ENCODE measurements around the gene MED15.

MED15 gene

DNA sequence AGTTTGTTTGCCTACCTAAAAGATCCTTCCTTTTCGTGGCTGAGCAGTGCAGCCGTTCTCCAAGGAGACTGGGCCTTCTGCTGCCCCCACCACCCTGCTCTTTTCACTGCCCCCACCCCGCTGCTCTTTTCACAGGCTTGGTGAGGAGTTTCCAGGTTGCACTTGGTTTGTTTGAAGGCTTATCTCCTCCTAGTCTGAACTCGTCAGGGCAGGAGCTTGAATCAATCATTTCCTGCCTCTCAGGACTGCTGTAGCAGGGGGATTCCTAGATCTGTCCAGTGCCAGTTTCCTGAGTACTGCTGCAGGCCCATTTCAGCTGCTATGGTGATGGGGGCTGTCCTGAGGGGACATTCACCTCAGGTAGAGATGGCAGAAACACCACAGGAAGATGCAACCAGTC lies 10.0 kb downstream of the MED15 start:
- H3K4me1 ChIP-seq (ENCODE audit: control insufficient read depth, insufficient read depth, low read length) = peaks cover 37% of the 10 kb centered on the region
- H3K4me3 ChIP-seq (ENCODE audit: low read length) = no peak overlapping the region
- H3K9ac ChIP-seq (ENCODE audit: low read depth, low read length) = no peak overlapping the region
- H3K9me3 ChIP-seq (replicated peaks; ENCODE audit: low read length) = no peaks in the 10 kb centered on the region
- H3K27me3 ChIP-seq (ENCODE audit: control insufficient read depth, insufficient read depth, low read length) = no peaks in the 10 kb centered on the region
- peaks cover 33% of the 10 kb centered on the region for H3K36me3 ChIP-seq (ENCODE audit: insufficient read depth, low read length)
- no peak overlapping the region for H3K4me2 ChIP-seq (ENCODE audit: low read length)

DNA sequence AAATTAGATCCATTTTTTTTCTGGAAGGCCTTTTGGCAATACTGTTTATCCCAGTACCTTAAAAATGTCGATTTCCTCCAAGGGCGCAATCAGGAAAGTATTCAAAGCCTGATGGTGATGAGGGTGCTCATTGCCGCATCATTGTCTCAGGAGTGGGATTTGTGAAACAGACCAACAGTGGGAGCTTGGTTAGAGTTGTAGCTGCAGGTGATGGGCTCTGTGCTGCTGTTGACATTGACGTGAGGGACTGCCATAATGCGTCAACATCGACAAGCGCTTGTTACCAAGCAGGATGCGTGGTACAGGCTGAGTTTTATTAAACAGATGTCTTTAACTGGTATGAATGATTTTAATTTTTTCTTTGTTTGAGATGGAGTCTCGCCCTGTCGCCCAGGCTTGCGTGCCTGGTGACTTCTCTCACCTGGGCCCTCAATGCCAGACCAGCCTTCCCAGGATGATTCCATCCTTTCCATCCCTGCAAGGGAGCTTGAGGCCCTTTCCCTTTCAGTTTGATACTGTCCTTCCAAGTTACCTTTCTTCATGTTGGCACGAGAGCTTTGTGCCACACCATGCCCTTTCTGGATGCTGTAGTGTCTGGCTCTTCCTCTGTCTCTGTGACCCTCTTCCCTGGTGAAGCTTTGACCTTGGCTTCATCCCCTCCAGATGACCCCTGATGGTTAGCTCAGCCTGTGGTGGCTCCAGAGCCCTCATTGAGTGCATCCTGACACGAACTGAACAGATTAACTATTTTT lies 10.6 kb downstream of the MED15 start:
- H3K27me3 ChIP-seq (ENCODE audit: control insufficient read depth, insufficient read depth, low read length) = no peaks in the 10 kb centered on the region
- no peak overlapping the region for H3K4me2 ChIP-seq (ENCODE audit: low read length)
- H3K4me3 ChIP-seq (ENCODE audit: low read length) = no peak overlapping the region
- H3K4me1 ChIP-seq (ENCODE audit: control insufficient read depth, insufficient read depth, low read length) = peaks cover 43% of the 10 kb centered on the region
- peaks cover 36% of the 10 kb centered on the region for H3K36me3 ChIP-seq (ENCODE audit: insufficient read depth, low read length)
- no peak overlapping the region for H3K9ac ChIP-seq (ENCODE audit: low read depth, low read length)
- no peaks in the 10 kb centered on the region for H3K9me3 ChIP-seq (replicated peaks; ENCODE audit: low read length)

DNA sequence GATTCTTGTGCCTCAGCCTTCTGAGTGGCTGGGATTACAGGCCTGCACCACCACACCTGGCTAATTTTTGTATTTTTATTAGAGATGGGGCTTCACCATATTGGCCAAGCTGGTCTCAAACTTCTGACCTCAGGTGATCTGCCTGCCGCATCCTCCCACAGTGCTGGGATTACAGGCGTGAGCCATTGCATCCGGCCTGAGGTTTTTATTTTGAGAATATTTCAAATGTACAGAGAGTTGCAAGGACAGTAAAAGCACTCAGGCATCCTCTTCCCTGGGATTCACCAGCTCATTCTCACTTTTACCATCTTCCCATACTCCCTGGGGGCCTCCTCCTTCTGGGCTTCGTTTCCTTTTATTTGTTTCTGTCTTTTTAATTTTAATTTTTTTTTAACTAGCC lies 12.1 kb downstream of the MED15 start:
- no peaks in the 10 kb centered on the region for H3K27me3 ChIP-seq (ENCODE audit: control insufficient read depth, insufficient read depth, low read length)
- H3K4me2 ChIP-seq (ENCODE audit: low read length) = no peak overlapping the region
- H3K9me3 ChIP-seq (replicated peaks; ENCODE audit: low read length) = no peaks in the 10 kb centered on the region
- peaks cover 49% of the 10 kb centered on the region for H3K4me1 ChIP-seq (ENCODE audit: control insufficient read depth, insufficient read depth, low read length)
- no peak overlapping the region for H3K4me3 ChIP-seq (ENCODE audit: low read length)
- peaks cover 34% of the 10 kb centered on the region for H3K36me3 ChIP-seq (ENCODE audit: insufficient read depth, low read length)
- H3K9ac ChIP-seq (ENCODE audit: low read depth, low read length) = peak overlapping the region; percentile 26

DNA sequence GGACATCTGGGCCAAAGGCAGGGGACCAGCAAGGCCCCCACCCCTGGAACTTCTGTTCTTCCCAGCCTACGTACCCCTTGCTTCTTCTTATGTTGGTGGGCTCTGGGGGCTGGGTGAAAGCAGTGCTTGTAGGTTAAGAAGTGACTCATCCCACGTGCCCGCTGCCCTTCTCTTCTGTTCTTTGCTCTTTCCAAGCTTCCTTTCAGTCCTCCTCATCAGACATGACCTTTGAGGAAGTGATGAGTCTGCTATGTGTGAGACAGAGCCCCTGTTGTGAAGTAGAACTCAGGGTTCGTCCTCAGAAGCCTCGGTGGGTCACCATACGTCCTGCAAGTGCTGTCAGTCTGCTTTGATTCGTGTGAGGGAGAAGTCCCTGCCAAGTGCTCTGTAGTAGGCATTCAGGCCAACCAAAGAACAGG lies 12.7 kb downstream of the MED15 start:
- Histone ChIP-seq H3K4me3 (ENCODE audit: low read length) (no peak overlapping the region), H3K9ac (ENCODE audit: low read depth, low read length) (peak overlapping the region; percentile 26), H3K9me3 (replicated peaks; ENCODE audit: low read length) (no peaks in the 10 kb centered on the region), H3K4me2 (ENCODE audit: low read length) (peak overlapping the region; percentile 2), H3K4me1 (ENCODE audit: control insufficient read depth, insufficient read depth, low read length) (peaks cover 46% of the 10 kb centered on the region), H3K27me3 (ENCODE audit: control insufficient read depth, insufficient read depth, low read length) (no peaks in the 10 kb centered on the region), H3K36me3 (ENCODE audit: insufficient read depth, low read length) (peaks cover 33% of the 10 kb centered on the region)

DNA sequence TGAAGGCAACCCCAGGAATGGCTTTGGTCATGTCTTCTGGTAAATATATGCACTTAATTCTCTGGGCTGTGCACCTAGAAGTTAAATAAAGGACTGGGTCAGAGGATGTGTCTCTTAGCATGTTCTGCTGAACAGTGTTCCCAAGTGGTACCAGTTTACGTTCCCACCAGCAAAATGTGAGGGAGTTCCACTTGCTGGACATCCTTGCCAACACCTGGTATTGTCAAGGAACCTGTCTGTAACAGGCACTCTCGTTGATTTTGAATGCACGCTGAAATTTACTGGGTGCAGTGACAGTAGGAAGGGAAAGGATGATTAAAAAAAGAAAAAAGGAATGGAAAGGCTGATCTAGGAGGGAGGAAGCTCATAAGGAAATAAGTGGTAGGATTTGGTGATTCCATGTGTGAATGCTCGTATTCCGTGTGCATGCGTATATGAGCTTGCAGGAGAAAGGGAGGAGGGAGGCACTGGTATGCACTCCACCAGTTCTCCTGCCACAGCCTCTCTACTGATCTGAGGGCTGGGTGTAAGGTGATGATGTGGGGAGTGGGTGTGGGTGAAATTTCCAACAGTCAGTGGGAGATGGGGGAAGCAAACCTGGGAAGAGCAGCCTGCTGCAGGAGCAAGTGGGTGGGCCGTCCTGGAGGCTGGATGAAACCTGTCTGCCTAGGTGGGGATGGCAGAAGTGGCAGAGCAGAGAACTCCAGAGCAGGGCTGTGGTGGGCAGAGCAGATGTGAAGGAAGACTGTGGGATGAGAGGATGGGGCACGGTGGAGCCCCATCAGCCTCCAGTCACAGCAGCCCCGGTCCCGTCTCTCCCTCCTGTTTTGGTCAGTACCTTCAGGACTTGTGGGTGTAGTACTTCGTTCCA lies 15.0 kb downstream of the MED15 start:
- H3K27me3 ChIP-seq (ENCODE audit: control insufficient read depth, insufficient read depth, low read length) = no peaks in the 10 kb centered on the region
- peaks cover 56% of the 10 kb centered on the region for H3K4me1 ChIP-seq (ENCODE audit: control insufficient read depth, insufficient read depth, low read length)
- H3K9me3 ChIP-seq (replicated peaks; ENCODE audit: low read length) = no peaks in the 10 kb centered on the region
- no peak overlapping the region for H3K9ac ChIP-seq (ENCODE audit: low read depth, low read length)
- no peak overlapping the region for H3K4me2 ChIP-seq (ENCODE audit: low read length)
- H3K36me3 ChIP-seq (ENCODE audit: insufficient read depth, low read length) = peaks cover 39% of the 10 kb centered on the region
- no peak overlapping the region for H3K4me3 ChIP-seq (ENCODE audit: low read length)

DNA sequence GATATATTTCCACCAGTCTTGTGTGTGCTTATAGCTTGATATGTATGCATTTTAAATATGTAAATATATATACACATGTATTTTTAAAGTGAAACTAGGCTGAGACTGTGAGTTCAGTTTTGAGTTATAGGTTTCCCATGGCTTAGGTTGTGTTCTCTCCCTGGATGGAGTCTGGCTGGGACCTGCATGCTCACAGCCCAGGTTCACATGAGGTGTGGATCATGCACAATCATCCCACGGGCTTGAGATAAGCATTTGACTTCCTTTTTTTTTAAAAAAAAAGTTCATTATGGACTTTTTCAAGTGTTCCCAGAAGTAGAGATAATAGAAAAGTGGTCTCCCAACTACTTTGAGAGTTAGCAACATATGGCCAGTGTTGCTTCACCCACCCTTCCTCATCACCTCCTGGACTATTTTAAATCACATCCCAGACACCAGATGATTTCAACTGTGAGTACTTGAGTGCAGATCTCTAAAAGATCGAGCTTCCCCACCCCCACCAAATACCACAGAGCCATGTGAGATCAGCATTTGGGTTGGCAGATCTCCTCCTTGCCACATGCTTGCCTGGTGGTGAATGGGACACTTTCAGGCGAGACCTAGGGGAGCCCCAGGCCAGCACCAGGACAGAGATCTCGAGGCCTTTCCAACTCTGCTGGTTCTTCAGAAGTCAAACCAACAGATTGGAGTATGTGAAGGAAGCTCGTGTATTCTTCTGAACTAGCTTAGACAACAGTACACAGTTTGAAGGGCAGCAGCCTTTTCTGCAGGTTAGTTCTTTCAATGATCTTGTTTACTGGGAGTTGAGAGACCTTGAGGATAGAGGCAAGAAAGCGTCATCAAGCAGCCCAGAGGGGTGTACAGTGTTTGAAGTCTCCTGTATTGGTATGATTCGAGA lies 15.9 kb downstream of the MED15 start:
- Histone ChIP-seq H3K36me3 (ENCODE audit: insufficient read depth, low read length) (peaks cover 45% of the 10 kb centered on the region), H3K27me3 (ENCODE audit: control insufficient read depth, insufficient read depth, low read length) (no peaks in the 10 kb centered on the region), H3K9me3 (replicated peaks; ENCODE audit: low read length) (no peaks in the 10 kb centered on the region), H3K4me1 (ENCODE audit: control insufficient read depth, insufficient read depth, low read length) (peaks cover 56% of the 10 kb centered on the region), H3K4me2 (ENCODE audit: low read length) (peak overlapping the region; percentile 21), H3K4me3 (ENCODE audit: low read length) (no peak overlapping the region), H3K9ac (ENCODE audit: low read depth, low read length) (peak overlapping the region; percentile 2)

DNA sequence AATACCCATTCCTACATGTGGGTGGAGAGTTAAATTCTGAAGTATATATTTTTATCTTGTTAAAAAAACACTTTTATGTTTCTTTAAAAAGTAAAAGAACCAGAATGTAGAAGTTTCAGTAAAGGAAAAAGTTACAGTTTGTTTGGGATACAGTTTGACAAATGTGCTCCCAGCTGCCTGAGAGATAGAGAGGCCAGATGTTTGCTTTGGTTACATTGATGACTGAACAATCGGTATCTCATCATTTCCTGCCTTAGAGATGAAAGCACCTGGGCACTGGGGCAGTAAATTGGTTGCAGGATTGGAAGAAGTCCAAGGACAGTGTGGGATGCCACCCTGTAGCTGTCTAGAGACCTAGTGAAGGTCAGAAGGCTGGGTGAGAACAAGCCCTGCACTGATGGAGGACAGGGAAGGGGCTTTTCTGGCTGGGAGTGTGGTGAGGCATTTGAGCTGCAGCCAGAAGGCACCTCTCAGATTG lies 16.6 kb downstream of the MED15 start:
- Histone ChIP-seq H3K4me3 (ENCODE audit: low read length) (no peak overlapping the region), H3K9me3 (replicated peaks; ENCODE audit: low read length) (no peaks in the 10 kb centered on the region), H3K27me3 (ENCODE audit: control insufficient read depth, insufficient read depth, low read length) (no peaks in the 10 kb centered on the region), H3K4me2 (ENCODE audit: low read length) (peak overlapping the region; percentile 21), H3K36me3 (ENCODE audit: insufficient read depth, low read length) (peaks cover 45% of the 10 kb centered on the region), H3K4me1 (ENCODE audit: control insufficient read depth, insufficient read depth, low read length) (peaks cover 56% of the 10 kb centered on the region), H3K9ac (ENCODE audit: low read depth, low read length) (no peak overlapping the region)

DNA sequence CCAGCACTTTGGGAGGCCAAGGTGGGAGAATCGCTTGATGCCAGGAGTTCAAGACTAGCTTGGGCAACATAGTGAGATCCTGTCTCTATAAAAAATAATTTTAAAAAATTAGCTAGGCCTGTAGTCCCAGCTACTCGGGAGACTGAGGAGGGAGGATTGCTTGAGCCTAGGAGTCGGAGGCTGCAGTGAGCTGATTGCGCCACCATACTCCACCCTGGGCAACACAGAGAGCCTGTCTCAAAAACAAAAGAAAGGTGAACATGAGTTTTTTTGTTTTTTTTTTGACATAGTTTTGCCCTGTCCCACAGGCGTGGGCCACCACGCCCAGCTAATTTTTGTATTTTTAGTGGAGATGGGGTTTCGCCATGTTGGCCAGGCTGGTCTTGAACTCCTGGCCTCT lies 17.6 kb downstream of the MED15 start:
- no peaks in the 10 kb centered on the region for H3K27me3 ChIP-seq (ENCODE audit: control insufficient read depth, insufficient read depth, low read length)
- no peak overlapping the region for H3K9ac ChIP-seq (ENCODE audit: low read depth, low read length)
- H3K36me3 ChIP-seq (ENCODE audit: insufficient read depth, low read length) = peaks cover 44% of the 10 kb centered on the region
- peaks cover 54% of the 10 kb centered on the region for H3K4me1 ChIP-seq (ENCODE audit: control insufficient read depth, insufficient read depth, low read length)
- no peaks in the 10 kb centered on the region for H3K9me3 ChIP-seq (replicated peaks; ENCODE audit: low read length)
- no peak overlapping the region for H3K4me2 ChIP-seq (ENCODE audit: low read length)
- H3K4me3 ChIP-seq (ENCODE audit: low read length) = no peak overlapping the region

DNA sequence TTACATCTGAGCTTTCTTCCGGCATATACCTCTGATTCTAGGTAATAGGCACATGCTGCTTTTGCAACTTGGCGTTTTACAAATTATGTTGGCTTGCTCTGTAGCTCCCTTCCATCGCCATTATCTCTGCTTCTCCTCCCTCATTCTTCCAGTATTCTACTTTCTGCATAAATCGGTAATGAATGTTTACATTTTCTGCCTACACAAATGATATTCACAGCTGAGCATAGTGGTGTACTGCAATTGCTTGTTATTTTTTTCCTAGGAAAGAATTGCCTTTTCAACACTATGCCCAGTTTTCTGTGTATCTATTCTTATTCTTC lies 18.9 kb downstream of the MED15 start:
- Histone ChIP-seq H3K36me3 (ENCODE audit: insufficient read depth, low read length) (peaks cover 38% of the 10 kb centered on the region), H3K27me3 (ENCODE audit: control insufficient read depth, insufficient read depth, low read length) (no peaks in the 10 kb centered on the region), H3K9me3 (replicated peaks; ENCODE audit: low read length) (no peaks in the 10 kb centered on the region), H3K9ac (ENCODE audit: low read depth, low read length) (peak overlapping the region; percentile 35), H3K4me3 (ENCODE audit: low read length) (no peak overlapping the region), H3K4me1 (ENCODE audit: control insufficient read depth, insufficient read depth, low read length) (peaks cover 58% of the 10 kb centered on the region), H3K4me2 (ENCODE audit: low read length) (peak overlapping the region; percentile 61)

DNA sequence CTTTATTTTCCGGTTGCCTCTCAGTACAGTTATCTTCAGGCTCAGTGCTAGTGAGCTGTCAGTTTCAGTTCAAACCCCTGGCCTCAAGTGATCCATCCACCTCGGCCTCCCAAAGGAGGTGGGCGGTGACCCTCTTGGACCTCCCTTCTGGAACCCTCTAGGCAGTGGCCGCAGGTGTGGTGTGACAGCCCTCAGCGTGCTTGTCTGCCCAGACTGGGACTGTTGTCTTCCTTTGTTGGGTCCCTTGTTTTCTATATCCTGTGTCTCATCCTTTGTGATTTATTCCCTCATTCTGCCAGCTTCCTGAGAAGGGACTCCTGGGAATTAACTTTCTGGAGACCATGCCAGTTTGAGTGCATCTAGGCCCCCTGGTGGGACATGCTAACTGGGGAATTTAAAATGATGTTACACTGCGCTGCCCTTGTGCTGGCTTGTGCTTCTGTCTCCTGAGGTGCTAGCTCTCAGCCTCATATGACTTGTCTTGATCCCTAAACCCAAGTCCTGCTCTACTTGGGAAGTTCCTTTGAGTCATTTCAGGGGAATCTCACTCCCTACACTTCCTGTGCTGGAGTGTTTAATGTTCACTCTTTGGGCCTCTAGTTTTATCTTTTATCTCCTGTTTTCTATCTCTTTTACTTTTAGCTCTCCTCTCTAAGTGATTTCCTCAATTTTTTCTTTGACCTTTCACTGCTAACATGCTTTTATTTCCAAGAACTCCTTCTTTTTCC lies 19.4 kb downstream of the MED15 start:
- Histone ChIP-seq H3K9me3 (replicated peaks; ENCODE audit: low read length) (no peaks in the 10 kb centered on the region), H3K36me3 (ENCODE audit: insufficient read depth, low read length) (peaks cover 36% of the 10 kb centered on the region), H3K9ac (ENCODE audit: low read depth, low read length) (peak overlapping the region; percentile 35), H3K4me2 (ENCODE audit: low read length) (peak overlapping the region; percentile 61), H3K4me1 (ENCODE audit: control insufficient read depth, insufficient read depth, low read length) (peaks cover 63% of the 10 kb centered on the region), H3K27me3 (ENCODE audit: control insufficient read depth, insufficient read depth, low read length) (no peaks in the 10 kb centered on the region), H3K4me3 (ENCODE audit: low read length) (peak overlapping the region; percentile 19)
